ENCODE measurements around the gene SNX7.

DNA sequence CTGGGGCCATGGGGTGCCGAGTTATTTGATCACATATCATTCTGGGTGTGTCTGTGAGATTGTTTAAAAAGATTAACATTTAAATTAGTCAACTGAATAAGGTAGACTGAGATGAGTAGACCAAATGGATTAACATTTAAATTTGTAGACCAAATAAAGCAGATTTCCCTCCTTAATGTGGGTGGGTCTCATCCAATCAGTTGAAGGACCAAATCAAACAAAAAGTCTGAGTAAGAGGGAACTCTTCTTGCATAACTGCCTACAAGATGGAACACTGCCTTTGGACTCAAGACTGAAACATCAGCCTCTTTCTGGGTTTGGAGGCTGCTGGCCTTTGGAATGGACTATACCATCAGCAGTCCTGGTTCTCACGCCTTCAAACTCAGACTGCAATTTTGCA, 17.0 kb upstream of the SNX7 start:
- no peak for TF ChIP-seq POLR2A (IDR thresholded peaks at IDR 0.05)
- TF ChIP-seq, protein P1, sequence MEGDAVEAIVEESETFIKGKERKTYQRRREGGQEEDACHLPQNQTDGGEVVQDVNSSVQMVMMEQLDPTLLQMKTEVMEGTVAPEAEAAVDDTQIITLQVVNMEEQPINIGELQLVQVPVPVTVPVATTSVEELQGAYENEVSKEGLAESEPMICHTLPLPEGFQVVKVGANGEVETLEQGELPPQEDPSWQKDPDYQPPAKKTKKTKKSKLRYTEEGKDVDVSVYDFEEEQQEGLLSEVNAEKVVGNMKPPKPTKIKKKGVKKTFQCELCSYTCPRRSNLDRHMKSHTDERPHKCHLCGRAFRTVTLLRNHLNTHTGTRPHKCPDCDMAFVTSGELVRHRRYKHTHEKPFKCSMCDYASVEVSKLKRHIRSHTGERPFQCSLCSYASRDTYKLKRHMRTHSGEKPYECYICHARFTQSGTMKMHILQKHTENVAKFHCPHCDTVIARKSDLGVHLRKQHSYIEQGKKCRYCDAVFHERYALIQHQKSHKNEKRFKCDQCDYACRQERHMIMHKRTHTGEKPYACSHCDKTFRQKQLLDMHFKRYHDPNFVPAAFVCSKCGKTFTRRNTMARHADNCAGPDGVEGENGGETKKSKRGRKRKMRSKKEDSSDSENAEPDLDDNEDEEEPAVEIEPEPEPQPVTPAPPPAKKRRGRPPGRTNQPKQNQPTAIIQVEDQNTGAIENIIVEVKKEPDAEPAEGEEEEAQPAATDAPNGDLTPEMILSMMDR (IDR thresholded peaks at IDR 0.05) = no peak
